Cardiac atrium fibroblast (primary cell): ENCODE results near the gene PCDHA8. TPM values are rescaled to one million over a fixed set of nuclear protein-coding genes. Genes with fewer than 3 reads are reported as not detected.

Source experiments
- total RNA-seq: library from RNA; depleted of rRNA; stranded (reverse); fragments of >200 nt; gene quantifications from 2 replicates; pipeline ENCODE4 v1.2.3, GENCODE V29; 2015

PCDHA8 gene
- total RNA-seq, 1 donor from 2014 or later = not detected

Other genes with a start within 250 kb of the PCDHA8 start
- 1.1 and 14.7 TPM in 2 replicates for gene CD14, start 208.0 kb upstream of the PCDHA8 start, total RNA-seq
- gene TMCO6, start 201.7 kb upstream of the PCDHA8 start, total RNA-seq = 5.6 and 15.7 TPM in 2 replicates
- 60.4 and 70.4 TPM in 2 replicates for gene NDUFA2, start 193.6 kb upstream of the PCDHA8 start, total RNA-seq
- gene IK, start 193.4 kb upstream of the PCDHA8 start, total RNA-seq = 60.8 and 62.6 TPM in 2 replicates
- 14.6 and 21.1 TPM in 2 replicates for gene WDR55, start 176.3 kb upstream of the PCDHA8 start, total RNA-seq
- gene DND1, start 167.6 kb upstream of the PCDHA8 start, total RNA-seq = not detected in 2 replicates
- 57.8 and 66.9 TPM in 2 replicates for gene HARS1, start 149.8 kb upstream of the PCDHA8 start, total RNA-seq
- 17.3 and 25.1 TPM in 2 replicates for gene HARS2, start 149.7 kb upstream of the PCDHA8 start, total RNA-seq
- 21.2 and 23.8 TPM in 2 replicates for gene ZMAT2, start 140.7 kb upstream of the PCDHA8 start, total RNA-seq
- gene PCDHA1, start 55.0 kb upstream of the PCDHA8 start, total RNA-seq = not detected in 2 replicates
- not detected in 2 replicates for gene PCDHA2, start 46.3 kb upstream of the PCDHA8 start, total RNA-seq
- not detected in 2 replicates for gene PCDHA3, start 40.1 kb upstream of the PCDHA8 start, total RNA-seq
- 0.16 TPM in 1 of 2 replicates, not detected in the other for gene PCDHA4, start 34.1 kb upstream of the PCDHA8 start, total RNA-seq
- gene PCDHA5, start 19.6 kb upstream of the PCDHA8 start, total RNA-seq = not detected in 2 replicates
- not detected in 2 replicates for gene PCDHA6, start 13.2 kb upstream of the PCDHA8 start, total RNA-seq
- gene PCDHA7, start 6.9 kb upstream of the PCDHA8 start, total RNA-seq = 0.16 and 0.72 TPM in 2 replicates
- under 0.01 TPM in 1 of 2 replicates, not detected in the other for gene PCDHA9, start 7.2 kb downstream of the PCDHA8 start, total RNA-seq
- not detected in 2 replicates for gene PCDHA10, start 14.7 kb downstream of the PCDHA8 start, total RNA-seq
- not detected in 2 replicates for gene PCDHA11, start 27.8 kb downstream of the PCDHA8 start, total RNA-seq
- under 0.01 and 0.16 TPM in 2 replicates for gene PCDHA12, start 34.1 kb downstream of the PCDHA8 start, total RNA-seq
- not detected in 2 replicates for gene PCDHA13, start 40.9 kb downstream of the PCDHA8 start, total RNA-seq
- not detected in 2 replicates for gene PCDHAC1, start 85.1 kb downstream of the PCDHA8 start, total RNA-seq
- gene PCDHAC2, start 125.3 kb downstream of the PCDHA8 start, total RNA-seq = under 0.01 and 0.49 TPM in 2 replicates
- not detected in 2 replicates for gene PCDHB1, start 210.2 kb downstream of the PCDHA8 start, total RNA-seq